Stimulated activated CD4-positive, alpha-beta T cell treated with anti-CD3 and anti-CD28 coated beads, Interleukin-1b, Interleukin-23, amount 100 ng/mL, for 48 hours (primary cell): ENCODE data around the gene PRPH2.
A peak's percentile ranks its signal among the peaks of the same experiment; 100 is the strongest.

Experiments
- DNase-seq: peaks from one replicate; pipeline ENCODE4 v3.0.0-alpha.2; 2020

PRPH2 gene

GRCh38 chr6:42722497-42722896 is at the start of gene PRPH2:
Gene PRPH2 (minus strand): TSS chr6:42722597. CDS start chr6:42722334, 263 bp downstream.
- DNase-seq, result no peak

- DNase-seq, result no peak
Observed at GRCh38 chr6:42771741-42772100, 49.3 kb upstream of the PRPH2 start.

GRCh38 chr6:42769836-42770235 is 47.4 kb upstream of the PRPH2 start:
- DNase-seq, result no peak

- no peak for DNase-seq
Observed at GRCh38 chr6:42769051-42769450, 46.7 kb upstream of the PRPH2 start.

- no peak for DNase-seq
Observed at GRCh38 chr6:42766163-42766670, 43.8 kb upstream of the PRPH2 start.

- DNase-seq, result no peak
Observed at GRCh38 chr6:42764911-42765648, 42.7 kb upstream of the PRPH2 start.

- no peak for DNase-seq
Observed at GRCh38 chr6:42762950-42763349, 40.6 kb upstream of the PRPH2 start.

- no peak for DNase-seq
Observed at GRCh38 chr6:42762426-42762859, 40.0 kb upstream of the PRPH2 start.

GRCh38 chr6:42761287-42762067 is 39.1 kb upstream of the PRPH2 start:
- no peak for DNase-seq

GRCh38 chr6:42758756-42759430 is 36.5 kb upstream of the PRPH2 start:
- no peak for DNase-seq

GRCh38 chr6:42756722-42757121 is 34.3 kb upstream of the PRPH2 start:
- DNase-seq, result no peak

GRCh38 chr6:42754759-42755158 is 32.4 kb upstream of the PRPH2 start:
- no peak for DNase-seq

GRCh38 chr6:42751055-42751454 is 28.7 kb upstream of the PRPH2 start:
- no peak for DNase-seq

- no peak for DNase-seq
Observed at GRCh38 chr6:42748203-42748898, 26.0 kb upstream of the PRPH2 start.

- DNase-seq, result peak; percentile 83
Observed at GRCh38 chr6:42746463-42747391, 24.3 kb upstream of the PRPH2 start.

GRCh38 chr6:42745640-42746462 is 23.5 kb upstream of the PRPH2 start, which contains the start of gene TBCC:
Gene TBCC (minus strand): TSS chr6:42746103. CDS start chr6:42746073, 30 bp downstream.
- peak; percentile 96 for DNase-seq

GRCh38 chr6:42745083-42745639 is 22.8 kb upstream of the PRPH2 start:
- DNase-seq, result peak; percentile 19

- DNase-seq, result no peak
Observed at GRCh38 chr6:42744351-42744893, 22.0 kb upstream of the PRPH2 start.

- no peak for DNase-seq
Observed at GRCh38 chr6:42742116-42742894, 19.9 kb upstream of the PRPH2 start.
